NCI-H524 treated with DMSO at 0.1 percent for 48 hours (cell line): ENCODE results near the gene POLR1B.
"Not testable (repeated sequence)": the region's sequence is repeated elsewhere in the genome, so short reads cannot be mapped to it uniquely, and the experiment has no call there.

Source experiments
- DNase-seq: peaks from one replicate; lab custom pipeline; 2025; lab: John Stamatoyannopoulos, UW

Gene POLR1B

DNA sequence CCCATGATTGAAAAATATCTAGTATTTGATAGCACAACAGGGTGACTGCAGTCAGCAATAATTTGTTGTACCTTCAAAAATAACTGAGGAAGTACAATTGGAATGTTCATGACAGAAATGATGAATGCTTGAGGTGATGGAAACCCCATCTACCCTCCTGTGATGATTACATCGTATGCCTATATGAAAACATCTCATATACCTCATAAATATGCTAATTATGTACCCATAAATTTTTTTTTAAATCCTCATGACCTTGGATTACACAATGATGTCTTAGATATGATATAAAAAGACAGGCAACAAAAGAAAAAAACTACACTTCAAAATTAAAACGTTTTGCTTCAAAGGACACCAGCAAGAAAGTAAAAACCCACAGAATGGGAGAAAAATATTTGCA lies 1.4 kb upstream of the POLR1B start:
- no peak for DNase-seq

DNA sequence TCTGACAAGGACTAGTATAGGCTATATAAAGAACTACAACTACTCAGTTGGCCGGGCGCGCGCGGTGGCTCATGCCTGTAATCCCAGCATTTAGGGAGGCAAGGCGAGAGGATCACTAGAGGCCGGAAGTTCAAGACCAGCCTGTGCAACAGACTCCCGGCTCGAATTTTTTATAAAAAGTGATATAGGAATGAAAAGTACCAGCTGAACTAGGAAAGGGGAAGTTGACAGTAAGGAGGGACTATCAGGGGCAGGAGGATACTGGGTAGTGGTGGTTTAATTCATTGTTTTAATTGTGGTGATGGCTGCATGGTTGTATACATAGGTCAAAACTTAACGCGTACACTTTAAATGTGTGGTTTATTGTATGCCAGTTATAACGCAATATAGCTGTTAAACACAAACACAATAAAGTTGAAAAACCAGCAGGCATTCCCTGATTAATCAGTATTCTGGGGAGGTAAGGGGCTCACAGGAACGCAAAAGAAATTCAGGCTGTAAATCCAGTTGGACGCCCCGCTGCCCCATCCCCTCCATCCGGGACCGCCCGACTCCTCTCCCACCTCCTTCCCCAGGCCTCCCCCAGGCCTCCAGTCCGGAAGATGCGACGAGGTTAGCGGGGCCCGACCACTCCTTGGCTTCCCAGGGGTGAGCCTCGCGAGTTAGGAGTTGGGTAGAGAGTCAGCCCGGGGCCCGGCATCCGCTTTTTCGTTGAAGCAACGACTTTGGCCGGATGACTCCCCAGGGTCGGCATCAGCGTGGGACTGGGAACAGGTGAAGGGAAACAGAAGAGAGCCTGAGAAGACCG lies 746 bp upstream of the POLR1B start:
- no peak for DNase-seq

DNA sequence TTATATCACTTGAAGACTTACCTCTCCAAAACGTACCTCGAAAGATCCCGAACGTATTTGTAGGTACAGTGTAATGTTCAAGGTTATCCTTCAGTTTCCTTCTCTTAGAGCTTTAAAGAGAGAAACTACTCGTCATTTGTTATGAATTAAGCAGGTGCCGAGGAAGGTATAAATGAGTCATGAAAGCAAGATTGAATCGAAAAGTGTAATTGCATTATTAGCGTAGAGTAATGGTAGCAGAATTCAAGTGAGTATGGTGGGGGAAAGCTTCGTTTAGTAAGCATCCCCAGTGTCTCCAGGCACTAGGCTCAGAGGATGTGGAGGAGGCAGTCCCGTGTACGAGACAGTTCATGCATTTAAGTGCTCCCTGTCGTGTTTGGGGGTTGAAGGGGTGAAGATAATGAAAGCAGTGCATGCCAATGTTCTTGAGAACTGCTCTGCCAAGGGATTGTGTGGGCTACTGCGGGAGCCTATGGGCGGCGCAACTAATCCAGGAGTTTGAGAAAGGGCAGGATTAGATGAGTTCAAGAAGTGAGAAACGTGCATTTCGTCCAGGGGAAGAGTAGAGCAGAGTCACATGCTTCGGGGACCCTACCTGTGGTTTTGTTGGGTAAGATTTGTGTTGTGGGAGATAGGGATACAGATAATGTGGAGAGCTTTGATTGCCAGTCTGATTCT lies 858 bp downstream of the POLR1B start:
- DNase-seq = no peak

DNA sequence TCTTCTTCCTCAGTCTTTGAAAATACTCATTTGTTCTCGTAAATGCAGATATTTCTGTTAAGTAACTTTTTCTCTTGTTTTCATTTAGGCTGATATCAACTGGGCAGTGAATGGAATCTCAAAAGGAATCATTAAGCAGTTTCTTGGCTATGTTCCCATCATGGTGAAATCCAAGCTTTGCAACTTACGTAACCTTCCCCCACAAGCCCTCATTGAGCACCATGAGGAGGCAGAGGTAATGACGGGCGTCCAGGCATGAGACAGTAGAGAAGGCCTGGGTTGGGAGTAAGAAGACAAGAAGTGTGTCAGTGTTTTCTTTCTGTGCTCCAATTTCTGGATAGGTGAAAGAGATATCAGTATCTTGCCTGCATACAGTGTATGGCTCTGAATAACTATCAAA lies 5.1 kb downstream of the POLR1B start:
- no peak for DNase-seq

DNA sequence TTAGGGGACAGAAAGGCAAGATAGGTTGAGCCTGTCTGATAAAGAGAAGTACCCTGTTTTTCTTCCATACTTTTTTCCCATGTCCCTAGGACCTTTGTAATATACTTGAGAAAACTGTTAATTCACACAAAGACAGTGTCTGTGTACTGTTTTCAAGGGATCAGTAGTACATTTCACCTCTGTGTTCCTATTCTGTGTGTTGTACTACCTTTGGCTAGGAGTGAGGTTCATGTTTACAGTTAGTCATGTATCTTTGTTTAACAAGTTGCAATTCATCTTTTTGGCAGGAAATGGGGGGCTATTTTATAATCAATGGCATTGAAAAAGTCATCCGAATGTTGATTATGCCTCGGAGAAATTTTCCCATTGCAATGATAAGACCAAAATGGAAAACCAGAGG lies 6.7 kb downstream of the POLR1B start:
- no peak for DNase-seq

DNA sequence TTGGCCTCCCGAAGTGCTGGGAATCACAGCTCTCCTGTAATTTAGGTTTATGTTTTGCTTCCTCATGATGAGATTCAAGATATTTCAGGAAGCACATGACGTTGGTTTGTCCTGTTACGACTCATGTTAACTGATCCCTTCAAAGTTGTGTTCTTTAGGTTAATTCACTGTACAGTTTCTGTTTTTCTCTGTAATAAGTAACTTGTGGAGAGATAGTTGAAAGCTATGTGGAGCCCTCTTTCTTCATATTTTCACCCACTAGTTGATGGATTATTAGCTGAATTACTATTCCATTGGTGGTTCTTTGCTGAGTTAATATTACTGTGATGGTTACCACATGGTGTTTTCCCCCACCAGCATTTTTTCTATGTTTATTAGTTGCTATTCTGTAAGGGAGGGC lies 23.8 kb downstream of the POLR1B start:
- DNase-seq = no peak

DNA sequence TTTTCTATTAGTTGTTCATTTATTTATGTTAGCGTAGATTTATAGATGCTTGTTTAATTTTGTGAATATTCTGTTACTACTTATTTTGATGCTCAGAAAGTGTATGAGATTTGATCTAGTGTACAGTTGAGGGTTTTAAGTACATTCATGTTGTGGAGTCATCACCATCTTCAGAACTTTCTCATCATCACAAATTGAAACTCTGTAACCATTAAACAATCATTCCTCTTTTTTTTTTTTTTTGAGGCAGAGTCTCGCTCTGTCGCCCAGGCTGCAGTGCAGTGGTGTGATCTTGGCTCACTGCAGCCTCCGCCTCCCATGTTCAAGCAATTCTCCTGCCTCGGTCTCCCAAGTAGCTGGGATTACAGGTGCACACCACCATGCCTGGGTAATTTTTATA lies 24.2 kb downstream of the POLR1B start:
- not testable (repeated sequence) for DNase-seq

DNA sequence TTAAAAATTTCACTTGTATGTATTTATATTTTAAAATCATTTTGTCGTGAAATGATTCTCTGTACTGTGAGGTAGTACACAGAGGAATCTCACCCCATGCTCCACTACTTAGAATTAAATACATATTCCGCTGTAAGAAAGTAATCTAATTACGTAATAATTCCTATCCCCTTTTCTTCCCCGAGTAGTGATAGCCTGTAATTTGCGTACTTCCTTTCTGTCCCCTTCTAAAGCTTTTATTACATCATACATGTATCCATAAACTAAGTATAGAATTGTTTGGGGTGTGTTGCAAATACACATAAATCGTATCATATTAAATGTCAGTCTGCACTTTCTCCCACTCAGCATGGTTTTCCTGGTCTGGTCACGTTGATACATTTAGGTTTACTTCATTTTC lies 29.7 kb downstream of the POLR1B start:
- DNase-seq = no peak

DNA sequence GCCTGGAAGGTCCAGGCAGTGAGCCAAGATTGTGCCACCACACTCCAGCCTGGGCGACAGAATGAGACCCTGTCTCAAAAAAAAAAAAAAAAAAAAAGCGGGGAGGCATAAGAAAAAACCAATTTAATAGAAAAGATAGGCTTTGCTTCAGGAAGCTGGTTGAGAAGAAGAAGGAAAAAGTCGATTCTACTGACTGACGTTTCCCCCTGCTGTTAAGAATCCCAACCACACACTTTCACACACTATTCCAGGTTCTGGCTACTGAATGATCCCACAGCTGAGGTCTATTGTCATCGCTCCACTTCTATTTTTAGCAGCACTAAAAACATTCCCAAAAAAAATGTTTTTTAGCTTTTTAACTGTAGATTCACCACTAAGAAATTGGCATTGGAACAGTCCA lies 35.5 kb downstream of the POLR1B start:
- no peak for DNase-seq

DNA sequence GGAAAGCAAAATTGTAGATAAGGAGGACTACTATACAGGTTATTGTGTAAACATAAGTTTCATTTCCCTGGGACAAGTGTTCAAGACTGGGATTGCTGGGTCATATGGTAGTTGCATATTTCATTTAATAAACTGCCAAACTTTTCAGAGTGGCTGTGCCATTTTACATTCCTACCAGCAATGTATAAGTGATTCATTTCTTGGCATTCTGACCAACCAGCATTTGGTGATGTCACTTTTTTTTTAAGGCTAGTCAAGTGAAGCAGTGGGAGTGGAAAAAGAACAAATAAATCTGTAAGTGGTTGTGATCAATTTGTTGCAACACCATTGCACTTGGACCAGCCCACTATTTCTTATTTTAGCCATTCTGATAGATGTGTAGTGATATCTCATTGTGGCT lies 37.0 kb downstream of the POLR1B start:
- no peak for DNase-seq

DNA sequence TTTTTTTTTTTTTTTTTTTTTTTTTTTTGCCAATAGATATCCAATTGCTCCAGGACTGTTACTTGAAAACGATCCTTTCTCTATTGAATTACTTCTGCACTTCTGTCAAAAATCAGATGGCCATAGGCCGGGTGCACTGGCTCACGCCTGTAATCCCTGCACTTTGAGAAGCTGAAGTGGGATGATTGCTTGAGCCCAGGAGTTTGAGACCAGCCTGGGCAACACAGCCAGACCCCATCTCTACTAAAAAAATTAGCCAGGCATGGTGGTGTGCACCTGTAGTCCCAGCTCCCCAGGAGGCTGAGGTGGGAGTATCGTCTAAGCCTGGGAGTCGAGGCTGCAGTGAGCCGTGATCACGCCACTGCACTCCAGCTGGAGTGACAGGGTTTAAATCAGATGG lies 37.8 kb downstream of the POLR1B start:
- no peak for DNase-seq

DNA sequence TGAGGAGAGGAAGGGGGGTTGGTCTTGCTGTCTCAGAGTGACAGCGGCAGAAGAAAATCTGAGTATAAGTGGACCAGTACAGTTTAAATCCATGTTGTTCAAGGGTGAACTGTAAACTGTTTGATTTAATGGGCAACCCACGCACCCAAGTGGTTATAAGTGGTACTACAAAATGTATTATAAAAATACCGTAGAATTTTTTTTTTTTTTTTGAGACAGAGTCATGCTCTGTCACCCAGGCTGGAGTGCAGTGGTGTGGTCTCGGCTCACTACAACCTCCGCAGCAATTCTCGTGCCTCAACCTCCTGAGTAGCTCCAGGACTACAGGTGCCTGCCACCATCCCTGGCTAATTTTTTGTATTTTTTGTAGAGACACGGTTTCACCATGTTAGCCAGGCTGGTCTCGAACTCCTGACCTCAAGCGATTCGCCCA lies 40.1 kb downstream of the POLR1B start:
- DNase-seq = no peak

DNA sequence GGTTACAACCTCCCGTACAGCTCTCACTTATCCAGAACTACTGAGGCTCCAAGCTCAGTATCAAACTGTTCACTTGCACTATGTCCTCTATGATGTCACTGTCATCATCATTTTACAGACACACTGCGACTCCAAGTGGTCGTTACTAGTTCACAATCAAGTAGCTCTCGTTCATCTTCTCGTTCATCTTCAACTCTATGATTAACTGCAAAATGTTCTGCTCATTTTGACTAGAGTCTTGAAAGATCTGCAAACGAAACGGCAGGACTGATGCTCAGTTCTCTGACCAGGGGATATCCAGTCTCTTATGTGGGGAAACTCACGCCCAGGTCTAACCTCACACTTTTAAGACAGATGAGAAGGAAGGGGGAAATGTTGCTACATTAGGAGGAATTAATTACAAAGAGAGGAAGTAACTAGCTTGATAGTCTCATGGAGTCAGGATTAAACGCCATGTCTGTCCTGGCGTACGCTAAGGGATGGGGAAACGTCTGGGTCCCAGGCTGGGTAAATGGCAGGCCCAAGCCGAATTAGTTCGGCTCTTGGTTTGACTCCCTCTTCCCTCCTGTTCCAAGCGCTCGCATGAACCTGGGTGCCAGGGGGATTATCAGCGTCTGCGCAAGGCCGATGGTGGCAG lies 41.4 kb downstream of the POLR1B start:
- DNase-seq = no peak

DNA sequence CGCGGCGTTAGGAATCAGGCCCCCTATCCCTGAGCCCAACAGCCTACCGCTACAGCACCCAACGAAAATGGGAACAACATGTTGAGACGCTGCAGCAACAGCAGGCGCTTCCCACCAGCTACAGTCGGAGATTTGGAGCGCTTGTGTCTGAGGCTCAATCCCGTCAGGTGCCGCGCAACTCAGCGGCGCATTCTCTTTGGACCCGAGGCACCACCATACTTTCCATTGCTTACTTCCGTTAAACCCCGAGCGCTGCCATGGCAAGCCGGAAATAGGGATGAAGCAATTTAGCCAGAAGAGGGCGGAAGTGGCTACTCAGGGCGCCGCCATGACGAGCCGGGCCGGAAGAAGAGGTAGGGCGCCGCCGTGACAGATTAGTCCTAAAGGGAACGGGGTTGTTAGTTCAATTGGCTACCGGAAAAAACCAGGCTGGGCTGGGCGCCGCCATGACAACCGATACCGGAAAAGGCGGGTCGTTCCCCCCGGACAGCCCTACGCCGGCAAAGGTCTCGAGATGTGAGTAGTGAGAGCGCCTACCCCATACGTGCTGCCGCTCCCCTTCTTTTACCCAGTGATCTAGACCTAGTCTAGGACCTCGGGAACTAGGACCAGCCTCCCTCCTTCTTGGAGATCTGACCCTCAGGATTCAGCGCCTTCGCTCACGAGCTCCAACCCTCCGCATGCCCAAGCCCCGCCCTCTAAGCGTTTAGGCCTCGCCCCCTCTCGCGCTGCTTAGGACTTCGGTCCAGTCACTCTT lies 42.0 kb downstream of the POLR1B start, which contains the start of gene CHCHD5:
TSS of gene CHCHD5 (plus strand) at position 476 of the 757 bp plus-strand sequence. CDS start at position 515, 39 bp downstream.
- peak; percentile 74 for DNase-seq

DNA sequence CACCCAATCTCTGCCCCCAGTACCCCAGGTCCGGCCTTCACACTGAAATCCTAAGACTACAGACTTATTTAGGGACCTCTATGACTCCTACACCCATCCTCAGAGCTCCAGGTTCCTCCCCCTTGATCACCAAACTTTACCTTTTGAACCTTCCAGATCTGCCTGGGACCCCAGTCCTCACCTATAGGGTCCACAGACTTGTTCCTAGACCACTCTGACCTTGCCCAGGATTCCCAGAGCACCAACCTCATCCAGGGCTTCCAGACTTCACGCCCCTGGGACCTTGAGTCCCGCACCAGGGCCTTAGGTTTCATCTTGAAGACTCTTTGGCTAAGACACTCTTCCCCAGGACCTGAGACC lies 42.6 kb downstream of the POLR1B start:
- DNase-seq = no peak

DNA sequence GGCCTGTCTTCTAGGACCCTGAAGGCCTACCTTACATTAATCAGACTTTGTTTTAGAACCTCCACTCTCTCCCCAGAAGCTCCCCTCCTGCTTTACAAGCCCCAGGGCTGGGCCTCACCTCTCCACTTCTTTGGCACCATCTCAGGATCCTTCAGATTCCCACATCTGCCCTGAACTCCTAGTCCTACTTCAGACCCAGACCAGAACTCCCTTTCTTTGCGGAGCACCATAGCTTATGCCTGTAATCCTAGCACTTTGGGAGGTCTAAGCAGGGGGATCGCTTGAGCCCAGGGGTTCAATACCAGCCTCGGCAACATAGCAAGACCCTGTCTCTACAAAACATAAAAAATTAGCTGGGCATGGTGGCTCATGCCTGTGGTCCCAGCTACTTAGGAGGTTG lies 43.1 kb downstream of the POLR1B start:
- no peak for DNase-seq

DNA sequence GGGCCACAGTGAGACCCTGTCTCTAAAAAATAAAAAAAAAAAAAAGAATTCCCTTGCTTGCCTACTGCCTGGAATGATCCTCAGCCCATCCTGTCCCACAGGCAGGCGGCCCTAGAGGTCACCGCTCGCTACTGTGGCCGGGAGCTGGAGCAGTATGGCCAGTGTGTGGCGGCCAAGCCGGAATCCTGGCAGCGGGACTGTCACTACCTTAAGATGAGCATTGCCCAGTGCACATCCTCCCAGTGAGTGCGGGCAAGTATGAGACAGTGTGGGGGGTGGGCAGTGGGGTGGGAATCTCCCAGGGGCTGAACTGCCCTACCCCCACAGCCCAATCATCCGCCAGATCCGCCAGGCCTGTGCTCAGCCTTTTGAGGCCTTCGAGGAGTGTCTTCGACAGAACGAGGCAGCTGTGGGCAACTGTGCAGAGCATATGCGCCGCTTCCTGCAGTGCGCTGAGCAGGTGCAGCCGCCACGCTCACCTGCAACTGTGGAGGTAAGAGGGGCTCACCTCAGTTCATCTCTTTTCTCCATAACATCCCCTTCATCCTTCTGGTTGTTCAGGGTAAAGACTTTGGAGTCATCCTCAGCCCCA lies 43.7 kb downstream of the POLR1B start:
- DNase-seq = no peak

DNA sequence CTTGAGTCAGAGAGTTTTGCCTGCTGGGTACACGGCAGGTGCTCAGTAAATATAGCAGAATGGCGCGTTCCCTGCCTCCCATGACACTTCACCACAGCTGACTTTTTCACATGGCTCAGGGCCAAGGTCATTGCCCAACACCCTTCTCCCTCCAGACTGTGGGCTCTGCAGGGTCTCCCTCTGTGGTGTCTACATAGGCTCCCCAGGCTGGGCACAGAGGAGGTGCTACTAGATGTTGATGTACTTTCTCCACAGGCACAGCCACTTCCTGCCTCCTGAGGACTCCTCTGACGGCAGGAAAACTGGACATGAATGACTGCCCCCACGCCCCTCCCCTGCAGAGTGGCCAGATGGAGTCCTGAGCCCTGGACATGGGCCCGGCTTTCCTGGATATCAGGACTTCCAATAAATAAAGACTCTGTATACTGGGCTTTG lies 46.4 kb downstream of the POLR1B start:
- DNase-seq = no peak

DNA sequence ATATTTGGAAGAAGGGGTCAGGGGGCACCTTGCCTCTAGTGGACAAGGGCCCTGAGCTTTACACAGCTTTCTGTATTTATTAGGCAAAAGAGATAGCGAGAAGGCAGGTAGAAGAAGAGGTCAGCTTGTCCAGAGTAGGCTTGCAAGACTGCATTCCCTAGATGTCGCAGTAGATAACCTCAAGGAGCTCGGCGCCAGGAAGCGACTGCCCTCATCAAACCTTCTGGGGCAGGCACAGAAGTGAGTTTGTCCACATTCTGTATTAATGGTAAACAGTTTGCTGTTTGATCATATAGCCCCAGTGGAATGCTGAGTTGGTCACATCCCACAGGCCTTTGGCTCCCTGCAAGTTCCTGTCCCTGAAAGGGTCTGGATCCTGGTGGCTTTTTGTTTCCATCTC lies 49.1 kb downstream of the POLR1B start:
- no peak for DNase-seq

DNA sequence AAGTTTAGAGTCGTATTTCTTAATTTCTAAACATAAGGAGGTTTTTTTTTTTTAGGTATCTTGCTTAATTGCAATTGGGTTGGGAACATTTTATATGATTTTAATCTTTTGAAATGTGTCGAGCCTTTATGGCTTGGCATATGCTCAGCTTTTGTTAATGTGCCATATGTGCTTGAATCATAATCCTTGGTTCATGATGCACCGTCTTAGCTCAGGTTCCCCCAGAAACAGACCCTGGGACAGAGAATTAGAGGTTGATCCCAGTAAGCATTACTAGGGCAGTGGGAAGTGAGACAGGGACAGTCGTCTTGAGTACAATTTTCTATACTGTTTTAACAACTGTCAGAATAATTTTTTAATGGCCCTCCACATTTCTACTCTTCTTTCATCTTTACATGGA lies 51.5 kb downstream of the POLR1B start:
- DNase-seq = peak; percentile 78

DNA sequence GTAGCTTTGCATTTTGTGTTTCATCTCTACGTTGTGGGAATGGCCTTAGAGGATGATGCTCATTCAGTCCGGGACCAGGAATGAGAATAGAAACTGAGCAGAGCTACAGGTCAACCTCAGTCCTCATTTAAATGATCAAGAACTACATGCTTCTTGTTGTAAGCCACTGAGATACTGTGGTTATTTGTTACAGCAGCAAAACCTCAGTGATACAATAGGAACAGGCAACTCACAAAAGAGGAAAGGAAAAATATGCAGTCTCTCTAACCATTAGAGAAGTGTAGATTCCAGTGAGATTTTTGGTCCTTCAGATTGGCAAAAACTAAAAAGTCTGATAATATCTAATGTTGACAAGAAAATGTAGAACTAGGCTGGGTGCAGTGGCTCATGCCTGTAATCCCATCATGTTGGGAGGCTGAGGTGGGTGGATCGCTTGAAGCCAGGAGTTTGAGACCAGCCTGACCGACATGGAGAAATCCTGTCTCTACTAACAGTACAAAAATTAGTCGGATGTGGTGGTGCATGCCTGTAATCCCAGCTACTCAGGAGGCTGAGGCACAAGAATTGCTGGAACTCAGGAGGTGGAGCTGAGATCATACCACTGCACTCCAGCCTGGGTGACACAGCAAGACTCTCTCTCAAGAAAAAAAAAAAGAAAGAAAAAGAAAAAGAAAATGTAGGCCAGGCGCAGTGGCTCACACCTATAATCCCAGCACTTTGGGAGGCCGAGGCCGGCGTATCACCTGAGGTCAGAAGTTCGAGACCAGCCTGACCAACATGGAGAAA lies 55.5 kb downstream of the POLR1B start:
- DNase-seq = no peak
